Activated naive CD4-positive, alpha-beta T cell treated with anti-CD3 and anti-CD28 coated beads for 36 hours (primary cell): ENCODE measurements around the gene TRIM41. TPM values are rescaled to one million over a fixed set of nuclear protein-coding genes. Genes with fewer than 3 reads are reported as not detected.
"Not testable (repeated sequence)": the region's sequence is repeated elsewhere in the genome, so short reads cannot be mapped to it uniquely, and the experiment has no call there.

Source experiments
- CTCF ChIA-PET: fragments of 350-600 bp; sonication (Branson Sonifier 250); formaldehyde crosslinking; loops from one replicate; lab custom pipeline; 2021; ENCODE audit warnings: antibody characterized with exemption; lab: Charles Lee
- DNase-seq: peaks from one replicate; pipeline ENCODE4 v3.0.0-alpha.2; 2020
- H3K27ac Mint-ChIP-seq: one replicate; pipeline ENCODE4 v1.8.0; 2021; ENCODE audit warnings: mild to moderate bottlenecking, mixed read lengths
- H3K27me3 Mint-ChIP-seq: one replicate; pipeline ENCODE4 v1.8.0; 2021; ENCODE audit warnings: low read depth, mixed read lengths
- H3K36me3 Mint-ChIP-seq: one replicate; pipeline ENCODE4 v1.8.0; 2021; ENCODE audit warnings: low read depth, mixed read lengths
- H3K4me1 Mint-ChIP-seq: one replicate; pipeline ENCODE4 v1.8.0; 2021; ENCODE audit warnings: low read depth, mixed read lengths
- H3K4me3 Mint-ChIP-seq: one replicate; pipeline ENCODE4 v1.8.0; 2021; ENCODE audit warnings: mild to moderate bottlenecking, moderate library complexity, mixed read lengths
- H3K9me3 Mint-ChIP-seq: one replicate; pipeline ENCODE4 v1.8.0; 2021; ENCODE audit warnings: mixed read lengths
- intact Hi-C: fragments of 100-400 bp; cut with micrococcal nuclease; formaldehyde crosslinking; loops from one replicate; pipeline ENCODE4 v1.15.1; 2023
- total RNA-seq, 2 experiments: library from RNA; stranded (reverse); gene quantifications; one replicate each; pipeline ENCODE4 v1.2.3, GENCODE V29; 2021

TRIM41 gene
- total RNA-seq, result 10 to 100 TPM; 36.5 to 37.3 TPM

- H3K27me3 Mint-ChIP-seq, result peaks cover 6% of the 10 kb centered on the region
- CTCF ChIA-PET, result interaction anchor here (0.7 to 1.6 kb wide), 3 partner anchors 10 to 38 kb away, joined by 3 to 6 read pairs (median 6); no protein-coding TSS in a partner anchor
- peaks cover 13% of the 10 kb centered on the region for H3K36me3 Mint-ChIP-seq
- peak; percentile 97 for DNase-seq
- intact Hi-C loops, result loop anchor here (1.0 kb wide), 6 partner anchors 21 to 413 kb away; partner anchors contain the start of genes TRIM52 and ZFP62
- no peaks in the 10 kb centered on the region for H3K9me3 Mint-ChIP-seq
- H3K27ac Mint-ChIP-seq, result peak within 1 kb of the TSS; percentile 100
- peaks cover 55% of the 10 kb centered on the region for H3K4me1 Mint-ChIP-seq
- peak within 1 kb of the TSS; percentile 96 for H3K4me3 Mint-ChIP-seq
Observed at GRCh38 chr5:181223058-181223728, at the start of gene TRIM41. Gene TRIM41 (plus strand): TSS chr5:181223281. CDS start chr5:181224000, 719 bp downstream.

- peaks cover 51% of the 10 kb centered on the region for H3K27me3 Mint-ChIP-seq
Observed at GRCh38 chr5:181173420-181174342, 49.4 kb upstream of the TRIM41 start.

GRCh38 chr5:181176254-181176952 is 46.7 kb upstream of the TRIM41 start:
- peaks cover 17% of the 10 kb centered on the region for H3K4me1 Mint-ChIP-seq
- no peak overlapping the region for H3K27ac Mint-ChIP-seq
- no peaks in the 10 kb centered on the region for H3K9me3 Mint-ChIP-seq
- peaks cover 26% of the 10 kb centered on the region for H3K27me3 Mint-ChIP-seq
- intact Hi-C loops, result no loop called here
- H3K36me3 Mint-ChIP-seq, result no peaks in the 10 kb centered on the region
- no peak overlapping the region for H3K4me3 Mint-ChIP-seq
- CTCF ChIA-PET, result interaction anchor here (0.6 to 1.5 kb wide), 2 partner anchors 9 to 378 kb away, joined by 4 to 7 read pairs; no protein-coding TSS in a partner anchor
- no peak for DNase-seq

More at GRCh38 chr5:181173420-181174342, 49.4 kb upstream of the TRIM41 start:
- H3K4me1 Mint-ChIP-seq, result peaks cover 41% of the 10 kb centered on the region
- peak overlapping the region; percentile 89 for H3K4me3 Mint-ChIP-seq
- CTCF ChIA-PET, result interaction anchor here (0.6 to 2.2 kb wide), 6 partner anchors 9 to 17 kb away, joined by 3 to 15 read pairs (median 4); no protein-coding TSS in a partner anchor
- no peaks in the 10 kb centered on the region for H3K36me3 Mint-ChIP-seq
- H3K27ac Mint-ChIP-seq, result peak overlapping the region; percentile 81
- peak; percentile 91 for DNase-seq
- intact Hi-C loops, result loop anchor here (1.0 to 5.0 kb wide), 4 partner anchors 9 to 371 kb away; partner anchors contain the start of gene MGAT1
- H3K9me3 Mint-ChIP-seq, result no peaks in the 10 kb centered on the region

GRCh38 chr5:181177559-181177958 is 45.5 kb upstream of the TRIM41 start:
- intact Hi-C loops, H3K4me3 Mint-ChIP-seq, H3K9me3 Mint-ChIP-seq, H3K27ac Mint-ChIP-seq, H3K36me3 Mint-ChIP-seq, DNase-seq, CTCF ChIA-PET: not testable (repeated sequence)
- peaks cover 21% of the 10 kb centered on the region for H3K27me3 Mint-ChIP-seq
- peaks cover 17% of the 10 kb centered on the region for H3K4me1 Mint-ChIP-seq

GRCh38 chr5:181181650-181182565 is 41.2 kb upstream of the TRIM41 start:
- peak; percentile 82 for DNase-seq
- H3K27me3 Mint-ChIP-seq, result peaks cover 4% of the 10 kb centered on the region
- no peaks in the 10 kb centered on the region for H3K9me3 Mint-ChIP-seq
- no peaks in the 10 kb centered on the region for H3K36me3 Mint-ChIP-seq
- H3K4me3 Mint-ChIP-seq, result peak overlapping the region; percentile 20
- H3K27ac Mint-ChIP-seq, result no peak overlapping the region
- CTCF ChIA-PET, result interaction anchor here (0.7 to 1.8 kb wide), 4 partner anchors 9 to 23 kb away, joined by 3 to 4 read pairs (median 4); no protein-coding TSS in a partner anchor
- intact Hi-C loops, result loop anchor here (1.0 to 10.0 kb wide), 3 partner anchors 9 to 1557 kb away; partner anchors contain the start of gene HNRNPH1
- peaks cover 19% of the 10 kb centered on the region for H3K4me1 Mint-ChIP-seq

- DNase-seq, result no peak
- Mint-ChIP-seq H3K4me3 (peak overlapping the region; percentile 78), H3K4me1 (peaks cover 20% of the 10 kb centered on the region), H3K9me3 (no peaks in the 10 kb centered on the region), H3K27ac (peak overlapping the region; percentile 74), H3K36me3 (no peaks in the 10 kb centered on the region), H3K27me3 (peaks cover 4% of the 10 kb centered on the region)
- intact Hi-C loops, result loop anchor here (1.0 to 10.0 kb wide), 3 partner anchors 9 to 1558 kb away; partner anchors contain the start of gene HNRNPH1
- CTCF ChIA-PET, result interaction anchor here (0.9 to 3.3 kb wide), 2 partner anchors 9 to 25 kb away, joined by 3 to 13 read pairs; no protein-coding TSS in a partner anchor
Observed at GRCh38 chr5:181182651-181183050, 40.4 kb upstream of the TRIM41 start.

GRCh38 chr5:181184845-181185216 is 38.2 kb upstream of the TRIM41 start:
- Mint-ChIP-seq H3K36me3 (peaks cover 7% of the 10 kb centered on the region), H3K27ac (peak overlapping the region; percentile 96), H3K4me1 (peaks cover 35% of the 10 kb centered on the region), H3K4me3 (peak overlapping the region; percentile 90), H3K9me3 (no peaks in the 10 kb centered on the region), H3K27me3 (peaks cover 7% of the 10 kb centered on the region)
- intact Hi-C loops, result loop anchor here (1.0 to 10.0 kb wide), 4 partner anchors 26 to 1560 kb away; partner anchors contain the start of genes HNRNPH1 and TRIM41
- DNase-seq, result no peak
- CTCF ChIA-PET, result interaction anchor here (0.6 to 3.3 kb wide), 13 partner anchors 8 to 147 kb away, joined by 3 to 15 read pairs (median 5); no protein-coding TSS in a partner anchor

- CTCF ChIA-PET, result interaction anchor here (0.7 to 3.3 kb wide), 7 partner anchors 9 to 39 kb away, joined by 3 to 13 read pairs (median 6); no protein-coding TSS in a partner anchor
- intact Hi-C loops, result loop anchor here (10.0 kb wide), 1 partner anchor 1561 kb away; the partner anchor contains the start of gene HNRNPH1
Observed at GRCh38 chr5:181185560-181185959, 37.5 kb upstream of the TRIM41 start.

GRCh38 chr5:181186022-181186421 is 37.1 kb upstream of the TRIM41 start:
- no peak for DNase-seq
- no peak overlapping the region for H3K27ac Mint-ChIP-seq
- peaks cover 35% of the 10 kb centered on the region for H3K4me1 Mint-ChIP-seq
- no peaks in the 10 kb centered on the region for H3K9me3 Mint-ChIP-seq
- no peak overlapping the region for H3K4me3 Mint-ChIP-seq
- peaks cover 7% of the 10 kb centered on the region for H3K27me3 Mint-ChIP-seq
- peaks cover 7% of the 10 kb centered on the region for H3K36me3 Mint-ChIP-seq
- CTCF ChIA-PET, result interaction anchor here (0.7 to 3.3 kb wide), 2 partner anchors 13 to 21 kb away, joined by 3 to 13 read pairs; no protein-coding TSS in a partner anchor
- intact Hi-C loops, result loop anchor here (10.0 kb wide), 1 partner anchor 1561 kb away; the partner anchor contains the start of gene HNRNPH1

More at GRCh38 chr5:181185560-181185959, 37.5 kb upstream of the TRIM41 start:
- Mint-ChIP-seq H3K4me1 (peaks cover 35% of the 10 kb centered on the region), H3K36me3 (peaks cover 7% of the 10 kb centered on the region), H3K4me3 (peak overlapping the region; percentile 12), H3K9me3 (no peaks in the 10 kb centered on the region), H3K27ac (no peak overlapping the region), H3K27me3 (peaks cover 7% of the 10 kb centered on the region)
- DNase-seq, result no peak

GRCh38 chr5:181186986-181187499 is 36.0 kb upstream of the TRIM41 start:
- DNase-seq, result no peak
- Mint-ChIP-seq H3K4me1 (peaks cover 34% of the 10 kb centered on the region), H3K27me3 (peaks cover 10% of the 10 kb centered on the region), H3K27ac (peak overlapping the region; percentile 94), H3K9me3 (no peaks in the 10 kb centered on the region), H3K4me3 (peak overlapping the region; percentile 85), H3K36me3 (peaks cover 10% of the 10 kb centered on the region)
- CTCF ChIA-PET, result interaction anchor here (2.6 kb wide), 1 partner anchor 14 kb away, joined by 12 read pairs; no protein-coding TSS in a partner anchor
- intact Hi-C loops, result loop anchor here (10.0 kb wide), 1 partner anchor 1562 kb away; the partner anchor contains the start of gene HNRNPH1
